NCI-H1694 (cell line): Measurements from ENCODE around the gene LCN12.
A peak's percentile ranks its signal among the peaks of the same experiment; 100 is the strongest.

Source experiments
- DNase-seq: peaks from one replicate; lab custom pipeline; 2025; lab: John Stamatoyannopoulos, UW

LCN12 gene

DNA sequence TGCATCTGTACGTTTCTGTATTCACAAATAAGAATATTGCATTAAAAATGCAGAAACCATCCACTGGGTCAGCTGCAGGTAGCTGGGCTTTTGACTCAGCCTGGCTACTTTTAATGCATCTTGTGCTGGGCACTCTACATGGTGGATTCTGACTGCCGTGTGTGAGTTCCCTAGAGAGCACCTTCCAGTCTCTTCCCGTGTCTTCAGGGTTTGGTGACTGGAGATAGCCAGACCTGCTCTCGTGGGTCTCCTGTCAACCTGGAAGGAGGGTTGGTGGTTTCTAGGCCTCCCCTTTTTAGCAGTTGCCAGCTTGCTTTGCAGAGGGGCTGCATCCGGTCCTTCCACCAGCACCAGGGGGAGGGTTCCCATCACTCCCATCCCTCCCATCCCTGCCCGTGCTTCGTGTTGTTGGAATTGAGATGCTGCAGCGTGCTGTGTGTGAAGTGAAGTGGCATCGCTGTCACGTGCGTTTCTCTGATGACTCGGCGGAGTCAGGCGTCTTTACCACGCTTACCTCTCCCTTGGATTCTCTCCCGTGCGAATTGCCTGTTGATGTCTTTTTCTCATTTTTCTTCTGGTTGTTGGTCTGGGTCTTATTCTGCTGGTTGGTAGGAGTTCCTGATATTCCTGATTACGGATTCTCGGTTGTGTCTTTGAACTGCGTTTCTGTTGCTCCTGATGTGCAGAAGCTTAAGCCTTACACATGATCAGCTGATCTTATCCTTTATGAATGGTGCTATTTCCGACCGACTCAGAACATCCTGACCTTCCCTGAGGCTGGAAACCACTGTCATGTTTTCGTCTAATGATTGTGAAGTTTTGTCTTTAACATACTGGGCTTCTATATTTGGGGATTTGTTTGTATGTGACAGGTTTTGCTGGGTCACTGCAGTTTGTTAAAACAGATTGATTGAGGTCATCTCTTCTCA, 24.5 kb upstream of the LCN12 start:
- DNase-seq, result no peak

DNA sequence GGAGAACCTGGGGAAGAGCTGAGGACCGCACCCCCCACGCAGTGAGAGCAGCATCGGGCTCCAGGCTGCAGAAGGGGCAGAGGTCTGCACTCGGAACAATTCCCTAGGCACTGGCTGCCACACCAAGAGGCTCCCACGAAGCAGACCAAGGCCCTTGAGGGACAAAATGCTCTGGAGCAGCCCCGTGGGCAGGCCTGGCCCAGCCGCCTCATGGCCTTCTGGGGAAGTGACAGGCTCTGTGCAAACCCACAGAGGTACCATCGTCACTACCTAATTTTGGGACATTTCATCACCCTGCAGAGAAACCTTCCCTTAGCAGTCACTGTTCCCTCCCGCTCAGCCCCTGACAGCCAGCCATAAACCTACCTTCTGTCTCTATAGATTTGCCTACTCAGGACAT, 23.5 kb upstream of the LCN12 start:
- DNase-seq, result no peak

DNA sequence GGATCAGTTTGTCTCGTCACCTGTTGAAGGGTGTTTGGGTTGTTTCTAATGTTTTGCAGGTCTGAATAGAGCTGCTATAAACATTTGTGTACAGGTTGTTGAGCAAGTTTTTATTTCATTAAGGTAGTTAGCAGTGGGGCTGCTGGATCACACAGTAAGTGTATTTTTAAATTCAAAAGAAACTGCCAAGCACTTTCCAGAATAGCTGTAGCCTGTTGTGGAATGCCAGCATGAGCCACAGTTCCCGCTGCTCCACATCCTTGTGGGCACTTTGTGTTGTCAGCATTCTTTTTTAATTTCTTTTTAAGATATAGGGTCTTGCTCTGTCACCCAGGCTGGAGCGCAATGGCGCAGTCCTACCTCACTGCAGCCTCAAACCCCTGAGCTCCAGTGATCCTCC, 22.1 kb upstream of the LCN12 start:
- DNase-seq, result no peak

DNA sequence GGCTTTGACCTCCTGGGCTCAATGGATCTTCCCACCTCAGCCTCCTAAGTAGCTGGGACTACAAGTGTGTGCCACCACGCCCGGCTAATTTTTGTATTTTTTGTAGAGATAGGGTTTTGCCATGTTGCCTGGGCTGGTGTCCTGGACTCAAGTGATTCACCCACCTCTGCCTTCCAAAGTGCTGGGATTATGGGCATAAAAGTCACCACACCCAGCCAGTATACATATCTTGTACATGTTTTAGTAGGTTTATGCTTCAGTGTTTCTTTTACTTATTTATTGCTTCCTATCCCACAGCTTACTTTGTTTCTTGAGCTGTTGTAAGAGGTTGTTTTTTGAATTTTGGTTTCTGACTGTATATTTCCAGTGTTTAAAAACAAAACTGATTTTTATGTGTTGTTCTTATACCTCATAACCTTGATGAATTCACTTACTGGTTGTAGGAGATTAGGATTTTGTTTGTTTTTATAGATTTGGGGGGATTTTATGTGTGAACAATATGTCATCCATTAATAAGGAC, 20.4 kb upstream of the LCN12 start:
- DNase-seq, result no peak

DNA sequence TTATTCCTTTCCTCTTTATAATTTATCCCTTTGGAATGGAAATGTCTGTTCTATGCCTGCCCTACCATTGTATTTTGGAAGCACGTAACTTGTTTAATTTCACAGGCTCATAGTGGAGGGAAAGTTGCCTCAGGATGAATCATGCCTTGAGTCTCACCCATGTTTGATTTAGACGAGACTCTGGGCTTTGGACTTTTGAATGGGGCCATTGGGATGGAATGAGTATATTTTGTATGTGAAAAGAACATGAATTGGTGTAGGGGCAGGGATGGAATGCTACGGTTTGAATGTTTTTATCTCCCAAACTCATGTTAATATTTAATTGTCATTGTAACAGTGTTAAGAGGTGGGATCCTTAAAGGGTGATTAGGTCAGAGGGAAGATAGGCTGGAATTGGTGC, 17.8 kb upstream of the LCN12 start:
- no peak for DNase-seq

DNA sequence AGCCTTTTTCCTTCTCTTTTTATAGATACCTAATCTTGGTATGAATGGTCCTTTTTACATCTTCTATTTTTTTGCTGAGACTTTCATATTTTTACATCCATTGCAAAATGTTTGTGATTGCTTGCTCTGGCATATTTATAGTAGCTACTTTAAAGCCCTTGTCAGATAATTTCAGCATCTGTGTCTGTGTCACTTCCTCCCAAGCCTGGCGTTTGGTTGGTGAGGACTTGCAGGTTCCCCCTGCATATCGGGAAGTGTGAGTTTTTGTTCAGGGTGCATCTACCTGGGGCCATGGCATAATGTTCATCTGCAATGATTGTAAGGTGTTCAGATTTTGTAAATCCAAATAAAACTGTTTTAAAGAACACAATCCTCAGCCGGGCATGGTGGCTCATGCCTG, 16.4 kb upstream of the LCN12 start:
- no peak for DNase-seq

DNA sequence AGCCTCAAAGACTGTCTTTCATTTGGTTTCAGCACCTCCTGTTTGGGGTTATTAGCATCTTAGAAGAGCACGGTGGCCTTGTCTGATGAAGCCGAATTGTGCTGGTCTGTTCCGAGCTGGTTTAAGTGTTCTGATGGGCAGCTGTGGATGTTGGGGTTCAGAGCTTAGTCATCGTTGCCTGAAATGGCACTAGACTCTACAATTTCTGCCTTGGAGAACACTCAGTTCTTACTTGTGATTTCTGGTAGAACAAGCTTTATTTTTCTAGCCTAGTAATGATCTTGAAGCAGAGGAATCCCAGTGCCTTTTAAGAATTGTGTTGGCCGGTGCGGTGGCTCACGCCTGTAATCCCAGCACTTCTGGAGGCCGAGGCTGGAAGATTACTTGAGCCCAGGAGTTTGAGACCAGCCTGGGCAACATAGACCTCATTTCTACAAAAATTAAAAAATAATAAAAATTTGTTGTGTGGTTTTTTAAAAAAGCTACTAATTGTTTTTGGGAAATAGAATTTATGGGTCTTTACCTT, 15.4 kb upstream of the LCN12 start:
- no peak for DNase-seq

DNA sequence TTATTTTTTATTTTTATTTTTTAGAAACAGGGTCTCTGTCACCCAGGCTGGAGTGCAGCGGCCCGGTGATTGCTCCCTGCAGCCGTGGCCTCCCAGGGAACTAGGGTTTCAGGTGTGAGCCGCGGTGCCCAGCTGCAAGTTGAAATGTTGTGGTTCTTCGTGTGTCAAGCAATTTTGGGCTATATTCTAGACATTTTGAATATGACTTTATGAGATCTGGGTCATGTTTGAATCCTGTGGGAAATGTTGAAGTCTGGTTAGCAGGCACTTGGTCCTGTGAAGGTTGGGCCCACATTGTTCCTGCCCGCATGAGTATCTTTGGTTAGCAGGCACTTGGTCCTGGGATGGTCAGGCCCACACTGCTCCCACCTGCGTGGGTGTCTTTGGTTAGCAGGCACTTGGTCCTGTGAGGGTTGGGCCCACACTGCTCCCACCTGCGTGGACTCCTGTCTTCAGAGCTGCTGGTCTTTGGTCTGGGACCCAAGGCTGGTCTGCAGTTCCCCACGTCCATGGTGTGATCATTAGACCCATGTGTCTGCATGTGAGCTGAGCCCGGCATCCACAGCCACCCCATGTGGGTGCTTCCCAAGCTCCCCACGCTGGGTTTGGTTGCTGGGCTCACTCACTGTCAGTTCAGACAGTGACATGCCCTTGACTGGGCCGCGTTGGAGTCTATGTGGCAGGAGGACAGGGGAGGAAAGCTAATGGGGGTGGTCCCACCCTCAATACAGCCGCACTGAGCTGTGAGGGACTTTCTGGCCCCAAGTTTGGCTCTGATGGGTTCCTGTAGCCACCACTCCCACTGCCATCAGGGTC, 14.7 kb upstream of the LCN12 start:
- no peak for DNase-seq

DNA sequence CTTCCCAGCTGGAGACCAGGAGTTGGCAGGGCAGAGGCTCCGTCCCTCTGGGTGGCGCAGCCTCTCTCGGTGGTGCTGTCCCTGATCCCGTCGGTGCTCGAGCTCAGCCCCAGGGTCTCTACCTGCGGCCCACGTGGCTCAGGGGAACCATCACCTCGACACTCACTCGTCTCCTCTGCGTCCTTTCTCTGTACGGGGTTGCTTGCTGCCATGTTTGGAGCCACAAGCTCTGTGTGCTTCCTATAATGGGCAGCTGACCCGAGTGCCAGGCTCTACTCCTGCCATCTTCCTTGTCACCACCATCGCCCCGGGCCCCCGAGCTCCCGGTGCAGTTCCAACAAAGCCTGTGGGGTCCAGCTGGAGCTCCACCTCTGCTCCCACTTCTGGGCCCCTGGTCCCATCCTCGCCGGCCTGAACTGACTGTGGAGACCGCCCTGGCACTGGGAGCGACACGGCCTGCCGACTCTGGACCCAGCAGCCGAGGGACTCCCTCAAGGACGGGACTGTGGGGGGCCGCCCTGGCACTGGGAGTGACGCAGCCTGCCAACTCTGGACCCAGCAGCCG, 12.6 kb upstream of the LCN12 start:
- DNase-seq, result no peak

DNA sequence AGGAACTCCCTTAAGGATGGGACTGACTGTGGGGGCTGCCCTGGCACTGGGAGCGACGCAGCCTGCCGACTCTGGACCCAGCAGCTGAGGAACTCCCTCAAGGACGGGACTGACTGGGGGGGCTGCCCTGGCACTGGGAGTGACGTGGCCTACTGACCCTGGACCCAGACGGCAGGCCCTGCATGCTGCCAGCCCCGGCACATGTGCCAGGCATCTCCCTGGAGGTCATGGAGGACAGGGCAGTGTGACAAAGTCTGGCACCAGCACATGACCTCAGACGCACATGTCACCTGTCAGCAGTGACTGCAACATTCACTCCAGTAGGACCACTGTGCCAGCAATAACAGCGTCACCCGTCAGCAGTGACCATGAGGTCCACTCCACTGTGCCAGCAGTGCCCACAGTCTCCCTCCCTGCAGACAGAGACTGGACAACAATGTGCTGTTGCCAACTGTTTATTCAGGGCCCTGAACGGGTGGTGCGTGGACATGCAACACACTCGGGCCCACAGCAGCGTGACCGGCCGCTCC, 12.0 kb upstream of the LCN12 start:
- no peak for DNase-seq

DNA sequence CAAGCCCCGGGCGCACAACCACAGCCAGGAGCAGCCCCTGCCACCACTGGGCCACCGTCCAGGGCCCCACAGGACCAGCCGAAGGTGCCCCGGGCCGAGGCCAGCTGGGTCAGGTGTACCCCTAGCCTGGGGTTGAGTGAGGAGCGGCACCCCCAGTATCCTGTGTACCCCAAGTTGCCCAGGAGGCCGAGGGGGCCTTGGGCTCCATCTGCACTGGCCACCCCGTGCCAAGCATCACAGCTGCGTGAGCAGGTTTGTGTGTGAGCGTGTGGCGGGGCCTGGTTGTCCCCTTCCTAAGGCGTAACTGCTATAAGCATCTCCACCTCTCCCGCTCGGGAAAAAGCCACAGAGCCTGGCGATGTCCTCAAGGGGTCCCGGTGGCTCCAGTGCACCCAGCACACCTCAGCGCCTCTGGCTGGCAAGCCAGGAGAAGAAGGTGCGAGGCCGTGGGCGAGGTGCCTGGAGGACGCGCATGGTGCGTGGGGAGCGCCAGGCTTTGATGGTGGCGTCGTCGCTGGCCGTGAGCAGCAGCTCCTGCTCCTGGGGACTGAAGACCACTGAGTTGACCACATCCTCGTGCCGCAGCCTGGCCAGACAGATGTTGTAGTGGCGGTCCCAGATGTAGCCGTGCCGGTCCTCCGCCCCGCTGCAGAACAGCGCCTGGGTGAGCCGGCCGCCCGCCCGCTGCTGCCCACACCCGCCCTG, 11.4 kb upstream of the LCN12 start:
- DNase-seq, result no peak

DNA sequence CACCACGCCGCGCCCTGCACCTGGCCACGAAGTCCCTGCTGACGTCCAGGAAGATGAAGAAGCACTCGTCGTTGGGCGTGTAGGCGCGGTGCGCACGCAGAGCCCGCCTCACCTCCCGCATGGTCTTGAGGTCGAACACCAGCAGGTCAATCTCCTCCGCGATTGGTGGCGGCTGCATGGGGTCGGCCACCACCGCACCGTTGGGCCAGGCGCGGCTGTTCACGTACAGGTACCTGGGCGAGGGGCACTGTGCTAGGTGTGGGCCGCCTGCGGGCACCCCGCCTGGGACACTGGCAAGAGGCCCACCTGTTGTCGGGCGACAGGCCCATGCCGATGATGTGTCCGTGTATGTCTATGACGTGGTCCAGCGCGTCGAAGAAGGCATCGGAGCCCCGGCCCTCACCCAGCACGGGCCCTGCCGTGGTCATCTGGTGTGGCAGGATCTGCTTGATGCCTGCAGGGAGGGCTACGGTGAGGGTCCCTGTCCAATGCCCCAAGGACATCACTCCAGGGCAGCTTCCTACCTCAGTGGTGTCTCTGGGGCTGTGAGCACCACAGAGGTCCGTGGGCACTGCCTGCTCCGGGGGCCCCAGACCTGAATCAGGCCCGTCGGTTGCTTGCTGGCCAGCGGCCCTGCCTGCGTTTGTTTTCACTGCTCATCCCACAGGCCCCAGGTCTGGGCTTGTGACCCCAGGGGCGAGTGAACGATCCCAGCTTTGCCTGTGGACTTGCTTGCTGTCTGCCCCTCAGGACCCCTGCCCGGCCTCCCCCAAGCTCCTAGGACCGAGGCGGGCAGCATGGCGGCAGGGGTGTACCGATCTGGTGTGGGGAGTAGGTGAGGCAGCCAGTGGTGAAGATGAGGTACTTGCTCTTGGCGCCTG, 10.6 kb upstream of the LCN12 start:
- no peak for DNase-seq

DNA sequence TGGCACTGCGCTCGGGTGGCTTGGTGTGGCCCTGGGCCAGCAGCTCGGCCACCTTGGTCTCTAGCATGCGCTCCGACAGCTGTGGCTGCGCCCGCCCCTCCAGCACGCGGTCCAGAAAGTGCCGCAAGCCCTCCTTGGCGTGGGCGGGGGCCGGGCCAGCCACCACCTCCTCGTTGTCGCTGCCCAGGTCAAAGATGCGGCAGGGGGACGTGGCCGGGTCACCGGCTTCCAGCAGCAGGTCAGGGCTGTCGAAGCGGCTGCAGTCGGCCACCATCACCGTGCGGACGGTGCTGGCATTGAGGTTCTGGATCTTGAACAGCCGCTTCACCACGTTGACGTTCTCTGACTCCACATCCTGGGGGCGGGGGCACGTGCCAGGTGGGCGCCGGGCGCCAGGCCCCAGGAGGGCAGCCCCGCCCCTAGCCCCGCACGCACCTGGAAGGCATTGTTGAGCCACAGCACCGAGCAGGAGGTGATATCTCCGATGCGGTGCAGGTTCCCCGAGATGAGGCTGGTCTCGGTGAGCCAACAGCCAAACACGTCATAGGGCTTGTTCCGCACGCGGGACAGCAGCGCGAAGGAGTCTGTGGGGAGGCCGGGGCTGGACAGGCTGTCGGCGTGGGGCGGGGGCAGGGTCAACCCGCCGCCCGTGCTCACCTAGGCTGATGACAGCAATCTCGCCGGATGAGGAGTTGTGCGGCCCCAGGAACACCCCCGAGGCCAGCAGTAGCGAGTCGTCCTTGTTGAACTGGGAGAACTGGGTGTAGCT, 9.8 kb upstream of the LCN12 start:
- DNase-seq, result no peak

DNA sequence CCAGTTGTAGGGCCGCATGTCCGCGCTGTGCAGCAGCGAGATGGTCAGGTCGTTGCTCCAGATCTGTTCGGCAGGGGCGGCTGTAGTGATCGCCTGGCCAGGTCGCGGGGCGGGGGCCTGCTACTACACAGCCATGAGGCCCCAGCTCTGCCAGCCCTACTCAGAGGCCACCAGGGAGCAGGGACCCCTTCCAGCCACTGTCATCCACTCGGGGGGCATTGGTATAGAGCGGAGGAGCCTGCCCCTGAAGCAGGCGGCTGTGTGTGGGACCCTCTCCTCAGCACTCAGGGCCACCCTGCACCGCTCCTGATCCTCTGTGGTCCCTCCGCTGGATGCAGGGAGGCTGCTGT, 9.2 kb upstream of the LCN12 start:
- DNase-seq, result no peak

DNA sequence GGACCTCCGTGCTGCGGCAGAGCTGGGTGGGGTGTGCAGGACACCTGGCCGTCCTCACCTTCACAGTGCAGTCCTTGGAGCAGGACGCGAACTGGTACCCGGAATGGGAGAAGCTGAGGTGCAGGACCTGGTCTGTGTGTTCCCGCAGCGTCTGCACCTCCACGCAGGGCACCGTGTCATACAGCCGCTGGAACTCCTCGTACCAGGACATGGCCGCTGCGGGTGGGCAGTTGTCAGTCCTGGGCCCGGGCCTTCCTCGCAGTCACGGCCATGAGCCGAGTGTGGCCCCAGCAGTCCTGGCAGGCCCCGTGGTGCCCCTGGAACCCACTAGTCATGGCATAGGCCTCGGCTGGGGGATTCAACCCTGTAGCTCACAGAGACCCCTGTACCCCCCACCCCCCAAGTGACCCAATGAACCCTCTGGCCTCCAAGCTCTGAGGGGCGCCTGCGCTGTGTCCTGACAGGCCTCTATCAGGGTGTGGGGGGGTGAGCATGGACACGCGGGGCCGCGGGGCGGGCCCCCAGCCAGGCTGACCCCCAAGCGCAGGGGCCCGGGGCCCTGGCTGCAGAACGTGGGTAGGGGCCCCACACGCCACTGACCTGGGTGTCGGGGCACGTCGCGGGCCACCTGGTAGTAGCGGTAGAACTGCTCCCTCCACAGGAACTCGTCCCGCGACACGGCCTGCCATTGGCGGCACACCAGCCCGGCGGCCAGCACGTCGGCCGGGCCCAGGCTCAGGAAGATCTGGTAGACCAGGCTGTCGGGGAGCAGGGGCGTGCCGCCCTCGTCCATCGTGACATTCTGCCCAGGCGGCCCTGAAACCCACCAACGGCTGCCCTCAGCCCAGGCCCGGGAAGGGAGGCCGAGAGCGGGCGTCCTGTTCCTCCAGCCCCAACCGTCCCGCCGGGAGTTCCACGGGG, 8.5 kb upstream of the LCN12 start:
- no peak for DNase-seq

DNA sequence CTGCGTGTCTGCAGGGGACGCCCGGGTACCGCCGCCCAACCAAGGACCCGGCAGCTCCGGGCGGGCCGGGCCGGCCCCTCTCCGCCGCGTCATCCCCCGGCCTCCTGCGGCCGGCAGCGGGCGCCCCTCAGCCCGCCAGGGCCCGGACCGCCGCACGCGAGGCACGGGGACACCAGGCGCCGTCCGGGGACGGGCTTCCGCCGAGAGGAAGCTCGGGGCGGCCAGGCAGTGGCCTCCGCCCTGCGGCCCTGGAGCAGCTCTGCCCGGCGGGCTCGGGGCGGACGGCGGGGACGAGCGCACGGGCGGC, 7.9 kb upstream of the LCN12 start:
- DNase-seq, result no peak

DNA sequence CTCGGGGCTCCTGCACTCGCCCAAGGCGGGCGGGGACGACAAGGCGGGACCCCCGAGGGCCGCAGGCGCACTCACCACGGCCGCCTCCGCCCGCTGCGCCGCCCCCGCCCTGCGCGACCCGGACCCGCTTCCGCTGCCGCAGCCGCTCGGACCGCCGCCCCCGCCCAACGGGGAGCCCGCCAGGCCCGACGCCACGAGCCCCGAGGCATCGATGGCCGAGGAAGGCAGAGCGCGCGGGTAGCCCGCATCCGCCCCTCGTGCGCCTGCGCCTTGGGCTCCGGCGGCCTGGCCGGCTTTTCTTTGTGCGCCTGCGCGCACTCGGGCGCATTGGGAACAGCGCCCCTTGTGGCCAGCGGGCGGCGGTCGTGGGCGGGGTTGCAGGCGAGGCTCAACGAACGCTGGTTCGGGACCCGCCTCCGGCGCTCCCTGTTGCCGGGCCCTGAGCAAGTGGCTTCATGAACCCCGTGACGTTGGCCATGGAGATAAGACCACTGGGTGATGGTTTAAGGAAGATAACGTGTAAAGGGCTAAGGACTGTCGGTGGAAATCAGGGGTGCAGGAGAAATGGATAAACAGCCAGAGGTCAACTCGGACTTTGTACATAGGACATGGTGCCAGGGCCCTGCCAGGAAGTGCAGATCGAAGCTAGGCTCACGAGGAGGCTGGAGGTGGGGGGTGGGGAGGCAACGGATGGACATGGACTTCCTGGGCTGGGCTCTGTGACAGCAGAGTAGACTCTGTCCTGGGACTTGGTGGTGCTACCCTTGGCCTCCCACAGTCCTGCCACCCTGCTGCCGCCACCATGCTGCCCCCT, 7.3 kb upstream of the LCN12 start, which contains the start of the genes C8G and FBXW5:
C8G (plus strand) TSS at position 725 of the 814 bp plus-strand sequence; CDS start at position 803, 78 bp downstream.
FBXW5 (minus strand) TSS at position 220 of the 814 bp plus-strand sequence. CDS start 655 bp downstream, outside the sequence.
- DNase-seq, result peak; percentile 59
